Activated T-cell treated with anti-CD3 and anti-CD28 coated beads, Interleukin-2, amount 50 U/mL, for 1 hour (primary cell): ENCODE measurements around the gene UPK3BL2.
"Not testable (repeated sequence)": the region's sequence is repeated elsewhere in the genome, so short reads cannot be mapped to it uniquely, and the experiment has no call there.

Experiments used
- DNase-seq: peaks from one replicate; pipeline ENCODE4 v3.0.0-alpha.2; 2020

UPK3BL2 gene

GRCh38 chr7:102527822-102528793 is 15.4 kb downstream of the UPK3BL2 start:
- not testable (repeated sequence) for DNase-seq

GRCh38 chr7:102527182-102527581 is 16.3 kb downstream of the UPK3BL2 start:
- not testable (repeated sequence) for DNase-seq

DNA sequence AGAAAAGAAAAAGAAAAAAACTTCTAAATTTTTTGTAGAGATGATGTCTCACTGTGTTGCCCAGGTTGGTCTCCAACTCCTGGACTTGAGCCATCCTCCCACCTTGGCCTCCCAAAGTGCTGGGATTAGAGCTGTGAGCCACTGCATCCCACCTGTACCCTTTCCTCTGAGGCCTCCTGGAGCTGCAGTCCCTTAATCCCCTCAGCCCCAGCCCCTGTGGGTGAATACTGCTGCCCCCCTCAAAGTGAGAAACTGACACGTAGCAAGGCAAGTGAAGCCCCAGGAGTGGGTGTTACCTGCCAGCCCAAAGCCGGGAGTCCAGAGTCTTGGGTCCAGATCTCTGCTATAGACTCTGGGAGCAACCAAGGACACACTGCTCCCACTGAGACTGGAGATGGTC is 18.7 kb downstream of the UPK3BL2 start:
- not testable (repeated sequence) for DNase-seq

DNA sequence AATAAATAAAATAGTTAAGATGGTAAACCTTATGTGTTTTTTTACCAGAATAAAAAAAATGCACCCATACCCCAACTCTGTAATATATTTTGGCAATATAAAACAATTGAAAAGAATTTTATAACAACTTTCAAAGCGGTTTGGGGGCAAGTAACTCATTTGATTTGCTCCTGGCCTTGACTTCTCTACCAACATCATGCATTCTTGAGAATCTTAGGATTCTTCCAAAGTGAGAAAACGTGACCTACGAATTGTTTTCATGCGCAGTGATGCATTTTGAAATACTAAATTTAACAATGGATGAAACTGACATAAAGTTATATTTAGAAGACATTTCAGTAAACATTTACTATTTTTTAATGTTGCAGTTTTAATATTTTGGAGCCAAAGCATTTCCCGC is 22.7 kb downstream of the UPK3BL2 start:
- DNase-seq = not testable (repeated sequence)

DNA sequence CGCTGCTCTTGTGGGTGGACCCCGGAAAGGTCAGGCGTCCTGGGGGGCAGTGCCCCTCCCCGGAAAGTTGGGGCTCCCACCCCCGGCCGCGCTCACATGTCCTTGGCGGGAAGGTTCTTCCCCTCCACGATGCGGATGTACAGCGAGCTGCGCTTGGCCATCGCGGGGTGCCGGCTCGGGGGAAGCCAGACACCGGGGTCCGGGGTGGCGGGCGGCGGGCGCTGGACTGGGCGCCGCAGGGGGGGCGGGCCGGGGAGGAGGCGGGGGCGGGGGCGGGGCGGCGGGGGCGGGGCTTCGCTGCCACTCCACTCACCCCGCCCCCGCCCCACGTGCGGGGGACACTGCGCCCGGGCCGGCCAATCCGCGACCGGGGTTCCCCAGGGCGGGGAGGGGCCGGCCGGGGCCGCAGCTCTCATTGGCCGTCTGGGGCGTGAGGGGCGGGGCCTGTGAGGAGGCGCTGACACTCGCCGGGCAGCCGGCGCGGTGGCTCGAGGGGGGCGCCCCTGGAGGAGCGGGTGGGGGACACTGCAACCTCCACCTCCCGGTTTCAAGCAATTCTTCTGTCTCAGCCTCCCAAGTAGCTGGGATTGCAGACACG is 25.8 kb downstream of the UPK3BL2 start, which contains the start of gene RASA4B:
RASA4B (minus strand) TSS at position 228 of the 598 bp plus-strand sequence; CDS start at position 161, 67 bp downstream.
- DNase-seq = peak; percentile 43

DNA sequence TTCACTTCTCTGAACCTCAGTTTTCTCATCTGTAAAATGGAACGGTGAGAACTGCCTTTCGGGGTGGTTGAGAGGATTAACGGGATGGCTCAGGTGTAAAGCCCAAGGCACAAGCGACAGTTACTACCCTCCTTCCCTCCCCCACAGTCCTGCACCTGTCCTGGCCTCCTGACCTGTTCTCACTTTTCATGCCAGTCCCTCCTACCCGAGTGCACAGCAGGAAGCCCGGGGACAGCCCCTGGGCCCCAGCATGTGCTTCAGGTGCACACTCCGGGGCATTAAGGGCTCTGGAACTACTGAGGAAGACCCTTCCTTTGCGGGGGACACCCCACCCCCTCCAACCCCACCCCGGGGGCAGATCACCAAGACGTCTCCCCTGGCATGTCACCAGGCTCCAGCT is 26.5 kb downstream of the UPK3BL2 start:
- DNase-seq = not testable (repeated sequence)

DNA sequence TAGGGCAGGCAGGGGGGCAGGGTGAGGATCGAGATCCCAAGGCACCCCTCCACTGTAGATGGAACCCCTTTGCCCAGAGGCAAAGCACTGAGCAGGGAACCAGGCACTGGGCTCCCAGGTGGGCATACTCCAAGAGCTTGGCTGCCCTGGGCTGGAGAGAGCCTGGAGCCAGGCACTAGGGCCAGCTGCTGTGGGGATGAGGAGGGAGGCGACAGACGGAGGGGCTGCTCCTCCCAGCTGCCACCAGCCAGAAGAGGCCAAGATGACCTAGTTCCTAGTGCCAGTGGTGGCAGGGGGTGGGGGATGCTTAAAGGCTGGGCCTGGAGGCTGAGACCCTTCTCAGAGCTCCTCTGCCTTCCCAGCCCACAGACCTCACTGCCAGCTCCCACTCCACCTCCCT is 27.6 kb downstream of the UPK3BL2 start:
- not testable (repeated sequence) for DNase-seq

DNA sequence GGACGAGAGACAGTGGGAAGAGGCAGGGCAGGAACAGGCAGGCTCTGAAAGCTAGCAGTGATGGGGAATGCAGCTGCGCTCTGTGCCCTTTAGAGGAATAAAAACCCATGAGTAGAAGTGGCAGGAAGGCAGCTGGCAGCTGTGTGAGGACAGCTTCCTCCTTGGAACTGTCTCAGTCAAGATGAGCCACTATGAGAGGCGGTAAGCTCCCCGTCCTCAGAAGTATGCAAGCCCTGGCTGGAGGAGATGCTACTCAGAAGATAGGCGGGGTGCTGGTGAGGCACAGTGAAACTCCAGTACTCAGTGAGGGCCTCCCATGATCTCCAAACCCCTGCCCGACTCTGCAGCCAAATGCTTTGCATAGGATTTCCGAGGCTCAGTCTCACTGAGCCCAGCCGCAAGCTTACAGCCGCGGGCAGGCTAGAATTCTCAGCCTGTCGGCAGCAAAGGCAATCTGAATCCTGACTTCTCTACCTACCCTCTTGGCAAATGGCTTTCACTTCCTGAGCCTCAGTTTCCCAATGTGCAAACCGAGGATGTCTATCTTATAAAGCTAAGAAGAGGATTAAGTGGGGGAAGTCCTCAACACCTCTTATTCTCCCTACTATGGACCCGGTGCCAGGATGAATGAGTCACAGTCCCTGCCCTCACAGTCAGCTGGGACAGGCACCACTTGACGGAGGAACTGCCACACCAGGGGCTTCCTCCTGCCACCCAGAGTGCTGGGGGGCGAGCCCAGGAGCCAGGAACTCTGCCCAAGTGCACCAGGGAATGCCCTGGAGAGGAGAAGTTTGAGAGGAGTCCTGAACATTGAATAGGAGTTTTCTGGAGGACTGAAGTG is 28.4 kb downstream of the UPK3BL2 start:
- DNase-seq = not testable (repeated sequence)

GRCh38 chr7:102512642-102513221 is 30.8 kb downstream of the UPK3BL2 start:
- peak; percentile 23 for DNase-seq

GRCh38 chr7:102511860-102512522 is 31.5 kb downstream of the UPK3BL2 start:
- DNase-seq = not testable (repeated sequence)

DNA sequence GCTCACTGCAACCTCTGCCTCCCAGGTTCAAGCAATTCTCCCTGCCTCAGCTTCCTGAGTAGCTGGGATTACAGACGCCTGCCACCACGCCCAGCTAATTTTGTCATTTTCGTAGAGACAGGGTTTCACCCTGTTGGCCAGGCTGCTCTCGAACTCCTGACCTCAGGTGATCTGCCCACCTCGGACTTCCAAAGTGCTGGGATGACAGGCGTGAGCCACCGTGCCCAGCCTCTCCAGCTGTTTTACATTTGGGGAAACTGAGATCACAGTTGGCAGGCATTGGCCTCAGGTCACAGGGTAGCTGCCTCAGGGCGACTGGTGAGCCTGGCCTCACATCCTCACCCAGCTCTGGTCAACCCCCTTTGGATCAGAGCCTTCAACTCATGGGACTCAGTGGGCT is 32.9 kb downstream of the UPK3BL2 start:
- not testable (repeated sequence) for DNase-seq

- DNase-seq = not testable (repeated sequence)
These were observed 35.9 kb downstream of the UPK3BL2 start for GRCh38 chr7:102507410-102508088.

DNA sequence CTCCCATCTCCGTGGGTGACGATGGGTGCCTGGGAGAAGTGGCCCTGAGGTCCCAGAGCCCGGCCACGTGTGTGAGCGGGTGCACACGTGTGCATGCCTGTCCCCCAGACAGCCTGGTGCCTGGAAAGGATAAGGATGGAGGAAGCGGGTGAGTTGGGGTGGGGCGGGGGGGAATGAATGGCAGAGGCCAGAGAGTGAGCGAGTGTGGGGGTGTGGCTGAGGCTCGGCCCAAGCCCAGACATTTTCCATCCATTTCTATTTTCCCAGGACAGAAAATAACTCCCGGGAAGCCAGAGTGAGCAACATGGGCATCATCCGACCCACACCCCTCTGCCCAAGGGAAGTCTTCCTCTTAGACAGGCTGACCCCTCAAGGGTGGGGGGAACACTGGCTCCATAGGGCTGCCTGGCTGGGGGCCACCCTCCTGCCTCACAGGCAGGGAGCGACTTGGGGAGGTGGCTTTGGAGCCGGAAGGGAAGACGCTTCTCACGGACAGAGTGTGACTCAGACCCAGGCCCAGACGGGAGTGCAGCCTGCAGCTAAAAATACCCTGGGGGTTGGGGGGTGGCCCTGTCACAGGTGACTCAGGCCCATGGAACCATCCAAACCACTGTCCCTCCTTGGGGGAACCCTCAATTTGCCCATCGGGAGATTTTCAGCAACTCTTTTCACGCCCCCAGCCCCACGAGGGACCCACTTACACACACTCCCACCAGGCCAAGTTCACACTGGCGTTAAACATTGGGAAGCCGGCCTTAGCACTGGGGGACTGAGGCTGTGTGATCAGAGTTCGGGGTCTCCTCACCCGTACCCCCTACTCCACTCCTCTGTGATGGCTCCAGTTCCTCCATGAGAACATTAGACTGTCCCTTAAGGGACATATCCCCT is 38.0 kb downstream of the UPK3BL2 start:
- not testable (repeated sequence) for DNase-seq

GRCh38 chr7:102503141-102503540 is 40.4 kb downstream of the UPK3BL2 start:
- not testable (repeated sequence) for DNase-seq

DNA sequence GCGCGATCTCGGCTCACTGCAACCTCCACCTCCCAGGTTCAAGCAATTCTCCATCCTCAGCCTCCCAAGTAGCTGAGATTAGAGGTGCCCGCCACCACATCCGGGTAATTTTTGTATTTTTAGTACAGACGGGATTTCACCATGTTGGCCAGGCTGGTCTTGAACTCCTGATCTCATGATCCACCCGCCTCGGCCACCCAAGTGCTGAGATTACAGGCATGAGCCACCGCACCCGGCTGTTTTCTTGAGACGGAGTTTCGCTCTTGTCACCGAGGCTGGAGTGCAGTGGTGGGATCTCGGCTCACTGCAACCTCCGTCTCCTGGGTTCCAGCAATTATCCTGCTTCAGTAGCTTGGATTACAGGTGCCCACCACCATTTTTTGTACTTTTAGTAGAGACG is 45.2 kb downstream of the UPK3BL2 start:
- not testable (repeated sequence) for DNase-seq

DNA sequence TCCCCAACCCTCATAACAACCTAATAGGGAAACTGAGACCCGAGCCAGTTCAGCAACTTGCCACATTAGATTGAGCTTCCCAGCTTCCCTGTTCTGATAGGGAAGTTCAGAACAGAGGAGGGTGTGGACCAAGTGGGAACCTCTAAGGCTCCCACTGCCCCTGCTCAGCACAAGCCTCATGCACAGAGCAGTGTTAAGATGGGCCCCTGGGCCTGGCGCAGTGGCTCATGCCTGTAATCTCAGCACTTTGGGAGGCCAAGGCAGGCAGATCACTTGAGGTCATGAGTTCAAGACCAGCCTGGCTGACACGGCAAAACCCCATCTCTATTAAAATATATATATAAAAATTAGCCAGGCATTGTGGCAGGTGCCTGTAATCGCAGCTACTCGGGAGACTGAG is 46.2 kb downstream of the UPK3BL2 start:
- DNase-seq = not testable (repeated sequence)

DNA sequence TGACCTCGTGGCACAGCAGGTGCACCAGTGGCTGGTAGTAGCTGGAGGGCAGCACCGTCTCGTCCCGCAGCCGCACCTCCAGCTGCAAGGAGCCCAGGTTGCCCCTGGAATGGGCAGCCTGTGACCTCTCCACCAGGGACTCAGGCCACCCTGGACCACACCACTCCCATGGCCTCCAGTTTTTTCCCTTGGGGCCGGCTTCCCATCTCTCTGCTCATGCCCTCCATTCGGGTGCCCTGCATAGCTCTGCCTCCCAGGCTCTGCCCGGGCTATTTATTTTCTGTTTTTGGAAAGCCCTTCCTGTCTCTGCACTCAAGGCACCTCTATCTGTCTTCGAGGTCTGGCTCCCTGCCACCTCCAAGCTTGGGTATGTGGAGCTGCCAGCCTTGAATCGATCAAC is 46.6 kb downstream of the UPK3BL2 start:
- not testable (repeated sequence) for DNase-seq

- not testable (repeated sequence) for DNase-seq
These were observed 48.9 kb downstream of the UPK3BL2 start for GRCh38 chr7:102494473-102495149.

DNA sequence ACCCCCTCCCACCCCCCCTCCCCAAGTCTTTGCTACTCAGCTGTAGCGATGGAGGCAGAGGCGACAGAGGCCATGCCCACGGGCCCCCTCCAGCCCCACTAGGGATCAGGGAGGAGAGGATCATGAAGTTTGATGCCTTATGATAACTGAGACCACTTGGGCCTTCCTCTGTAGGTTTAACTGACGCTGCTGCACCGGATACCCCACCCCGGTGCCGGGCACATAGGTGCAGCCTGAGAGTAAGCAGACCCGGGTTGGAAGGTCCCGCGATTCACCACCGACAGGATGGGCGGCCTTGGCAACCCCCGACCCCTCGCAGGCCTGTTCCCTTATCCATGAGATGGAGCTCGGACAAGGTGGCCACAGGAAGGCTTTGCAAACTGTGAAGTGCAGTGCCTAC is 49.5 kb downstream of the UPK3BL2 start:
- peak; percentile 28 for DNase-seq
